ENCODE results near the gene BRF1. TPM values are rescaled to one million over a fixed set of nuclear protein-coding genes. Genes with fewer than 3 reads are reported as not detected.
A peak's percentile ranks its signal among the peaks of the same experiment; 100 is the strongest.

Gene BRF1
- total and polyA plus RNA-seq, 2 of the 13 experiments (the other 11 are each of a cell fraction or from before 2014, with no cell fraction given) = 5.1 to 11.0 TPM

DNA sequence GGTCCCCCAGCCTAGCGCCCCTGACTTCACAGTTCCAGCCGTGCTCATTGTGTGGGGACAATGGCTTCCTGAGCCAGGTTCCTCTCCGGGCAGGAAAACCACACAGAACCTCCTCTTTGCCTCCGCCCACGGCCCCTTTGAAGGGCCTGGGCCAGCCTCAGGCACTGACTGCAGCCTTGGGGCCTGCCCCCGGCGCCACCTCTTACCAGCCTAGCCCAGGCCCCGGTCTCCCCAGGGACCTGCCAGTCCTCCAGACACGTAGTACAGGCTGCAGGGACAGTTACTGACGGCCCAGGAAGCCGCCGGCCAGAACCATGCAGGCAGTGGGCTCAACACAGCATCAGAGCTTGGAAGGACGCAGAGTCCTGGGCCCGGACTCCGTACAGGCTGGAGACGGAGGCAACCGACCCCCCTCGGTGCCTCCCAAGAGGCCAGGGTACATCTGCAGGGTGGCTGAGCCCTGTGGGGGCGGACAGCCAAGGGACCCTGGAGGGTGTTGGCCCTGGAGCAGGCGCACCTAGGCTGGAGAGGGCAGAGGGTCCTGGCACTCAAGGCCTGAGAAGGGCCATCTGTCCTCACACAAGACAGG, 98.8 kb downstream of the BRF1 start (continued):
- TF ChIP-seq, protein P1, sequence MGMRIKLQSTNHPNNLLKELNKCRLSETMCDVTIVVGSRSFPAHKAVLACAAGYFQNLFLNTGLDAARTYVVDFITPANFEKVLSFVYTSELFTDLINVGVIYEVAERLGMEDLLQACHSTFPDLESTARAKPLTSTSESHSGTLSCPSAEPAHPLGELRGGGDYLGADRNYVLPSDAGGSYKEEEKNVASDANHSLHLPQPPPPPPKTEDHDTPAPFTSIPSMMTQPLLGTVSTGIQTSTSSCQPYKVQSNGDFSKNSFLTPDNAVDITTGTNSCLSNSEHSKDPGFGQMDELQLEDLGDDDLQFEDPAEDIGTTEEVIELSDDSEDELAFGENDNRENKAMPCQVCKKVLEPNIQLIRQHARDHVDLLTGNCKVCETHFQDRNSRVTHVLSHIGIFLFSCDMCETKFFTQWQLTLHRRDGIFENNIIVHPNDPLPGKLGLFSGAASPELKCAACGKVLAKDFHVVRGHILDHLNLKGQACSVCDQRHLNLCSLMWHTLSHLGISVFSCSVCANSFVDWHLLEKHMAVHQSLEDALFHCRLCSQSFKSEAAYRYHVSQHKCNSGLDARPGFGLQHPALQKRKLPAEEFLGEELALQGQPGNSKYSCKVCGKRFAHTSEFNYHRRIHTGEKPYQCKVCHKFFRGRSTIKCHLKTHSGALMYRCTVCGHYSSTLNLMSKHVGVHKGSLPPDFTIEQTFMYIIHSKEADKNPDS (CRISPR knock-in tag; IDR thresholded peaks at IDR 0.05) = no peak
- TF ChIP-seq JUNB (CRISPR knock-in tag; IDR thresholded peaks at IDR 0.05; ENCODE audit: borderline replicate concordance) = no peak
- TF ChIP-seq CCDC6 (CRISPR knock-in tag; IDR thresholded peaks at IDR 0.05) = no peak
- TF ChIP-seq ZNF816 (CRISPR knock-in tag; IDR thresholded peaks at IDR 0.05; ENCODE audit: borderline replicate concordance) = no peak
- TF ChIP-seq, protein P2, sequence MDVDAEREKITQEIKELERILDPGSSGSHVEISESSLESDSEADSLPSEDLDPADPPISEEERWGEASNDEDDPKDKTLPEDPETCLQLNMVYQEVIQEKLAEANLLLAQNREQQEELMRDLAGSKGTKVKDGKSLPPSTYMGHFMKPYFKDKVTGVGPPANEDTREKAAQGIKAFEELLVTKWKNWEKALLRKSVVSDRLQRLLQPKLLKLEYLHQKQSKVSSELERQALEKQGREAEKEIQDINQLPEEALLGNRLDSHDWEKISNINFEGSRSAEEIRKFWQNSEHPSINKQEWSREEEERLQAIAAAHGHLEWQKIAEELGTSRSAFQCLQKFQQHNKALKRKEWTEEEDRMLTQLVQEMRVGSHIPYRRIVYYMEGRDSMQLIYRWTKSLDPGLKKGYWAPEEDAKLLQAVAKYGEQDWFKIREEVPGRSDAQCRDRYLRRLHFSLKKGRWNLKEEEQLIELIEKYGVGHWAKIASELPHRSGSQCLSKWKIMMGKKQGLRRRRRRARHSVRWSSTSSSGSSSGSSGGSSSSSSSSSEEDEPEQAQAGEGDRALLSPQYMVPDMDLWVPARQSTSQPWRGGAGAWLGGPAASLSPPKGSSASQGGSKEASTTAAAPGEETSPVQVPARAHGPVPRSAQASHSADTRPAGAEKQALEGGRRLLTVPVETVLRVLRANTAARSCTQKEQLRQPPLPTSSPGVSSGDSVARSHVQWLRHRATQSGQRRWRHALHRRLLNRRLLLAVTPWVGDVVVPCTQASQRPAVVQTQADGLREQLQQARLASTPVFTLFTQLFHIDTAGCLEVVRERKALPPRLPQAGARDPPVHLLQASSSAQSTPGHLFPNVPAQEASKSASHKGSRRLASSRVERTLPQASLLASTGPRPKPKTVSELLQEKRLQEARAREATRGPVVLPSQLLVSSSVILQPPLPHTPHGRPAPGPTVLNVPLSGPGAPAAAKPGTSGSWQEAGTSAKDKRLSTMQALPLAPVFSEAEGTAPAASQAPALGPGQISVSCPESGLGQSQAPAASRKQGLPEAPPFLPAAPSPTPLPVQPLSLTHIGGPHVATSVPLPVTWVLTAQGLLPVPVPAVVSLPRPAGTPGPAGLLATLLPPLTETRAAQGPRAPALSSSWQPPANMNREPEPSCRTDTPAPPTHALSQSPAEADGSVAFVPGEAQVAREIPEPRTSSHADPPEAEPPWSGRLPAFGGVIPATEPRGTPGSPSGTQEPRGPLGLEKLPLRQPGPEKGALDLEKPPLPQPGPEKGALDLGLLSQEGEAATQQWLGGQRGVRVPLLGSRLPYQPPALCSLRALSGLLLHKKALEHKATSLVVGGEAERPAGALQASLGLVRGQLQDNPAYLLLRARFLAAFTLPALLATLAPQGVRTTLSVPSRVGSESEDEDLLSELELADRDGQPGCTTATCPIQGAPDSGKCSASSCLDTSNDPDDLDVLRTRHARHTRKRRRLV (CRISPR knock-in tag; IDR thresholded peaks at IDR 0.05) = no peak
- peak; percentile 40 for TF ChIP-seq AGO2 (optimal IDR thresholded peaks at IDR 0.05; ENCODE audit: low read depth, low read length)
- no peak for TF ChIP-seq MXI1 (IDR thresholded peaks at IDR 0.05; ENCODE audit: borderline replicate concordance, low read depth, low read length)
- TF ChIP-seq NCOA5 (CRISPR knock-in tag; IDR thresholded peaks at IDR 0.05) = no peak
- TF ChIP-seq ZFX (CRISPR knock-in tag; IDR thresholded peaks at IDR 0.05; ENCODE audit: low read depth) = peak; percentile 11; the same call in 1 of the 2 replicates
- TF ChIP-seq CBFB (CRISPR knock-in tag; IDR thresholded peaks at IDR 0.05) = no peak
- no peak for TF ChIP-seq ZNF703 (CRISPR knock-in tag; IDR thresholded peaks at IDR 0.05; ENCODE audit: borderline replicate concordance)
- TF ChIP-seq, protein P3, sequence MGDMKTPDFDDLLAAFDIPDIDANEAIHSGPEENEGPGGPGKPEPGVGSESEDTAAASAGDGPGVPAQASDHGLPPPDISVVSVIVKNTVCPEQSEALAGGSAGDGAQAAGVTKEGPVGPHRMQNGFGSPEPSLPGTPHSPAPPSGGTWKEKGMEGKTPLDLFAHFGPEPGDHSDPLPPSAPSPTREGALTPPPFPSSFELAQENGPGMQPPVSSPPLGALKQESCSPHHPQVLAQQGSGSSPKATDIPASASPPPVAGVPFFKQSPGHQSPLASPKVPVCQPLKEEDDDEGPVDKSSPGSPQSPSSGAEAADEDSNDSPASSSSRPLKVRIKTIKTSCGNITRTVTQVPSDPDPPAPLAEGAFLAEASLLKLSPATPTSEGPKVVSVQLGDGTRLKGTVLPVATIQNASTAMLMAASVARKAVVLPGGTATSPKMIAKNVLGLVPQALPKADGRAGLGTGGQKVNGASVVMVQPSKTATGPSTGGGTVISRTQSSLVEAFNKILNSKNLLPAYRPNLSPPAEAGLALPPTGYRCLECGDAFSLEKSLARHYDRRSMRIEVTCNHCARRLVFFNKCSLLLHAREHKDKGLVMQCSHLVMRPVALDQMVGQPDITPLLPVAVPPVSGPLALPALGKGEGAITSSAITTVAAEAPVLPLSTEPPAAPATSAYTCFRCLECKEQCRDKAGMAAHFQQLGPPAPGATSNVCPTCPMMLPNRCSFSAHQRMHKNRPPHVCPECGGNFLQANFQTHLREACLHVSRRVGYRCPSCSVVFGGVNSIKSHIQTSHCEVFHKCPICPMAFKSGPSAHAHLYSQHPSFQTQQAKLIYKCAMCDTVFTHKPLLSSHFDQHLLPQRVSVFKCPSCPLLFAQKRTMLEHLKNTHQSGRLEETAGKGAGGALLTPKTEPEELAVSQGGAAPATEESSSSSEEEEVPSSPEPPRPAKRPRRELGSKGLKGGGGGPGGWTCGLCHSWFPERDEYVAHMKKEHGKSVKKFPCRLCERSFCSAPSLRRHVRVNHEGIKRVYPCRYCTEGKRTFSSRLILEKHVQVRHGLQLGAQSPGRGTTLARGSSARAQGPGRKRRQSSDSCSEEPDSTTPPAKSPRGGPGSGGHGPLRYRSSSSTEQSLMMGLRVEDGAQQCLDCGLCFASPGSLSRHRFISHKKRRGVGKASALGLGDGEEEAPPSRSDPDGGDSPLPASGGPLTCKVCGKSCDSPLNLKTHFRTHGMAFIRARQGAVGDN (CRISPR knock-in tag; IDR thresholded peaks at IDR 0.05) = peak; percentile 14; the same call in 1 of the 2 replicates

Measured in HepG2 (cell line).